Nephron progenitor cell (in vitro differentiated cells): Measurements from ENCODE around the gene SEC16A.
A peak's percentile ranks its signal among the peaks of the same experiment; 100 is the strongest.

Experiments used
- DNase-seq: peaks from one replicate; pipeline ENCODE4 v3.0.0; 2021
- H3K27ac Mint-ChIP-seq: 2 replicates; pipeline ENCODE4 v1.8.0; 2021; ENCODE audit warnings: mild to moderate bottlenecking, moderate library complexity, mixed read lengths
- H3K27me3 Mint-ChIP-seq: 2 replicates; pipeline ENCODE4 v1.8.0; 2021; ENCODE audit warnings: mild to moderate bottlenecking, low read depth, mixed read lengths; ENCODE audit not compliant: poor library complexity
- H3K36me3 Mint-ChIP-seq: 2 replicates; pipeline ENCODE4 v1.8.0; 2021; ENCODE audit warnings: low read depth, mixed read lengths
- H3K4me1 Mint-ChIP-seq: 2 replicates; pipeline ENCODE4 v1.8.0; 2021; ENCODE audit warnings: mixed read lengths
- H3K4me3 Mint-ChIP-seq: 2 replicates; pipeline ENCODE4 v1.8.0; 2021; ENCODE audit warnings: mild to moderate bottlenecking, moderate library complexity, mixed read lengths
- H3K9me3 Mint-ChIP-seq: 2 replicates; pipeline ENCODE4 v1.8.0; 2021; ENCODE audit warnings: mild to moderate bottlenecking, moderate library complexity, mixed read lengths
- CTCF ChIP-seq: fragments of 200-600 bp; sonication (generic); IDR thresholded peaks from 2 replicates; pipeline ENCODE4 v1.5.0; 2021; ENCODE audit warnings: antibody characterized with exemption

SEC16A gene

GRCh38 chr9:136486823-136487620 lies 4.2 kb upstream of the SEC16A start:
- DNase-seq, result no peak
- Mint-ChIP-seq H3K36me3 (no peaks in the 10 kb centered on the region), H3K27me3 (peaks cover 11% of the 10 kb centered on the region), H3K27ac (no peak overlapping the region), H3K4me1 (peaks cover 24% of the 10 kb centered on the region), H3K4me3 (no peak overlapping the region), H3K9me3 (no peaks in the 10 kb centered on the region)
- no peak for TF ChIP-seq CTCF

- Mint-ChIP-seq H3K4me3 (no peak overlapping the region), H3K4me1 (peaks cover 33% of the 10 kb centered on the region), H3K27ac (no peak overlapping the region), H3K36me3 (no peaks in the 10 kb centered on the region), H3K27me3 (peaks cover 11% of the 10 kb centered on the region), H3K9me3 (no peaks in the 10 kb centered on the region)
- no peak for TF ChIP-seq CTCF
- DNase-seq, result no peak
These were observed 3.3 kb upstream of the SEC16A start for GRCh38 chr9:136486131-136486530.

GRCh38 chr9:136485049-136486045 lies 2.5 kb upstream of the SEC16A start:
- Mint-ChIP-seq H3K27ac (no peak overlapping the region), H3K4me3 (peak overlapping the region; percentile 68), H3K9me3 (no peaks in the 10 kb centered on the region), H3K36me3 (peaks cover under 1% of the 10 kb centered on the region), H3K27me3 (peaks cover 11% of the 10 kb centered on the region), H3K4me1 (peaks cover 40% of the 10 kb centered on the region)
- DNase-seq, result peak; percentile 89
- peak; percentile 91 for TF ChIP-seq CTCF

- peaks cover 3% of the 10 kb centered on the region for H3K27me3 Mint-ChIP-seq
- H3K36me3 Mint-ChIP-seq, result peaks cover 5% of the 10 kb centered on the region
- H3K4me3 Mint-ChIP-seq, result peak overlapping the region; percentile 68
- H3K4me1 Mint-ChIP-seq, result peaks cover 46% of the 10 kb centered on the region
- H3K27ac Mint-ChIP-seq, result no peak overlapping the region
- H3K9me3 Mint-ChIP-seq, result no peaks in the 10 kb centered on the region
- peak; percentile 32 for DNase-seq
- TF ChIP-seq CTCF, result no peak
These were observed 1.6 kb upstream of the SEC16A start for GRCh38 chr9:136484153-136485048.

GRCh38 chr9:136483589-136484152 lies 831 bp upstream of the SEC16A start:
- peaks cover 5% of the 10 kb centered on the region for H3K36me3 Mint-ChIP-seq
- H3K4me1 Mint-ChIP-seq, result peaks cover 46% of the 10 kb centered on the region
- peaks cover 3% of the 10 kb centered on the region for H3K27me3 Mint-ChIP-seq
- peak overlapping the region; percentile 100 for H3K27ac Mint-ChIP-seq
- H3K9me3 Mint-ChIP-seq, result no peaks in the 10 kb centered on the region
- peak overlapping the region; percentile 94 for H3K4me3 Mint-ChIP-seq
- DNase-seq, result peak; percentile 99
- TF ChIP-seq CTCF, result no peak
